HCT116 (cell line): ENCODE data around the gene DIP2B.

Experiments used
- ATF3 ChIP-seq: IDR thresholded peaks from 2 replicates; pipeline ENCODE4 v1.6.1; 2012
- CEBPB ChIP-seq: IDR thresholded peaks from 2 replicates; pipeline ENCODE4 v1.6.1; 2012; ENCODE audit warnings: low read depth
- CTCF ChIP-seq, 3 experiments: fragments of 200-600 bp in 1 of 3; sonication (generic) in 1 of 3; IDR thresholded peaks in 2 of 3; conservative IDR thresholded peaks in 1 of 3; 2 replicates each; pipeline ENCODE4 v1.5.1; 2012 to 2017; ENCODE audit warnings: low read depth in 2 of 3, low read length in 2 of 3, antibody characterized with exemption in 1 of 3, borderline replicate concordance in 1 of 3, control low read depth in 1 of 3, mild to moderate bottlenecking in 1 of 3, mixed read lengths in 1 of 3, mixed run types in 1 of 3, moderate library complexity in 1 of 3; ENCODE audit not compliant: insufficient read depth in 1 of 3
- EZH2 ChIP-seq: fragments of 200-600 bp; sonication (generic); IDR thresholded peaks from 2 replicates; pipeline ENCODE4 v1.6.1; 2017; ENCODE audit warnings: antibody characterized with exemption, mixed run types
- FOSL1 ChIP-seq: IDR thresholded peaks from 2 replicates; pipeline ENCODE4 v1.6.1; 2012; ENCODE audit warnings: low read depth
- JUND ChIP-seq: IDR thresholded peaks from 2 replicates; pipeline ENCODE4 v1.6.1; 2012
- POLR2A ChIP-seq: IDR thresholded peaks from 2 replicates; pipeline ENCODE4 v1.7.0; 2011; ENCODE audit warnings: borderline replicate concordance; ENCODE audit not compliant: insufficient read depth, insufficient read length; ENCODE audit errors: extremely low read depth
- POLR2AphosphoS5 ChIP-seq: IDR thresholded peaks from 2 replicates; pipeline ENCODE4 v1.6.1; 2011; ENCODE audit warnings: mild to moderate bottlenecking, low read depth, low read length, moderate library complexity
- RAD21 ChIP-seq: IDR thresholded peaks from 2 replicates; pipeline ENCODE4 v1.6.1; 2012; ENCODE audit warnings: low read depth, mild to moderate bottlenecking
- REST ChIP-seq: IDR thresholded peaks from 2 replicates; pipeline ENCODE4 v1.6.1; 2012; ENCODE audit warnings: low read depth
- SRF ChIP-seq: IDR thresholded peaks from 2 replicates; pipeline ENCODE4 v1.6.1; 2012; ENCODE audit warnings: low read depth
- YY1 ChIP-seq: IDR thresholded peaks from 2 replicates; pipeline ENCODE4 v1.6.1; 2011; ENCODE audit warnings: low read length, low read depth, moderate library complexity, mild to moderate bottlenecking; ENCODE audit not compliant: insufficient replicate concordance; ENCODE audit errors: extremely low read depth
- ZBTB33 ChIP-seq: IDR thresholded peaks from 2 replicates; pipeline ENCODE4 v1.6.1; 2011; ENCODE audit warnings: mild to moderate bottlenecking, low read length, moderate library complexity; ENCODE audit not compliant: insufficient replicate concordance; ENCODE audit errors: extremely low read depth
- ZFX ChIP-seq: fragments of 450-650 bp; IDR thresholded peaks from 2 replicates; pipeline ENCODE4 v1.6.1; 2017

- no peak for TF ChIP-seq POLR2A
- no peak for TF ChIP-seq JUND
- no peak for TF ChIP-seq CTCF (IDR thresholded peaks at IDR 0.05 in 2 of 3, conservative IDR thresholded peaks at IDR 0.05 in 1 of 3; ENCODE audit: borderline replicate concordance in 1 of 3, insufficient read depth in 1 of 3, low read depth in 2 of 3, low read length in 2 of 3)
- TF ChIP-seq SRF, result no peak
- no peak for TF ChIP-seq ATF3
- no peak for TF ChIP-seq YY1
- no peak for TF ChIP-seq ZBTB33
- TF ChIP-seq EZH2, result no peak
- TF ChIP-seq RAD21, result no peak
- TF ChIP-seq CEBPB, result peak; percentile 18; the same call in 1 of the 2 replicates
- TF ChIP-seq POLR2AphosphoS5, result no peak
- peak; percentile 18; the same call in 1 of the 2 replicates for TF ChIP-seq FOSL1
- TF ChIP-seq REST, result no peak
- TF ChIP-seq ZFX, result no peak
Observed at GRCh38 chr12:50732591-50732990, 227.8 kb downstream of the DIP2B start.
